Heart left ventricle (tissue), 11 donors: ENCODE data around the gene NPIPB5. TPM values are rescaled to one million over a fixed set of nuclear protein-coding genes. Genes with fewer than 3 reads are reported as not detected.

Source experiments
- polyA plus RNA-seq, 2 donors: library from polyadenylated mRNA; stranded (reverse); fragments of 200-250 nt; gene quantifications; one replicate each; pipeline ENCODE4 v1.2.3, GENCODE V29; 2013
- total RNA-seq, 9 donors: library from RNA; depleted of rRNA in 2 of 9; stranded (reverse); fragments of >200 nt in 2 of 9; fragmentation: NEBNext Ultra II Directional in 3 of 9; extraction: Animal tissue kit (Norgen Biotek cat#: 25700) in 3 of 9; gene quantifications; one replicate each; pipeline versions ENCODE4 v1.1.0 to v1.2.4, GENCODE V29; 2016 to 2023
- donor health status: ischemic (EF 13 %, LVEDD 7.1; RV severe dilation, severe dysfunction).
- donor health status: healthy with polysubstance abuse.
- donor health status: DM: no; HTN: yes; CAD: no.
- donor health status: DM: no; HTN: no; CAD: no.
- donor health status: ischemic (EF 25% LVEDD 5.7; RV mildly dilated, moderate dysfunction).
- donor health status: healthy.
- donor health status: DM: yes; HTN: yes; CAD: no.
- donor health status: PGD.
- donor health status: nonischemic (EF 23%, LVEDD 6.1; RV moderate dilation, normal function).

The NPIPB5 gene
- total and polyA plus RNA-seq, 11 donors, result 7.5 to 149 (median 50.0) TPM

Other genes with a start within 250 kb of the NPIPB5 start
- gene POLR3E, start 213.5 kb upstream of the NPIPB5 start, total RNA-seq, result 10 to 100 TPM; 27.7 to 72.6 (median 31.3) TPM
- 10 to 100 TPM; 15.2 to 36.0 TPM for gene POLR3E, start 213.5 kb upstream of the NPIPB5 start, polyA plus RNA-seq
- gene CDR2, start 136.3 kb upstream of the NPIPB5 start, total RNA-seq, result 10 to 100 TPM in 1 of 9 donors, 1 to 10 TPM in 8; 4.7 to 12.4 (median 6.0) TPM
- gene CDR2, start 136.3 kb upstream of the NPIPB5 start, polyA plus RNA-seq, result 1 to 10 TPM; 3.7 to 8.4 TPM